Measurements from ENCODE around the gene DAB2IP. TPM values are rescaled to one million over a fixed set of nuclear protein-coding genes. Genes with fewer than 3 reads are reported as not detected.

Gene DAB2IP
- total and polyA plus RNA-seq, 4 donors: 19.4 to 75.0 (median 28.7) TPM

DNA sequence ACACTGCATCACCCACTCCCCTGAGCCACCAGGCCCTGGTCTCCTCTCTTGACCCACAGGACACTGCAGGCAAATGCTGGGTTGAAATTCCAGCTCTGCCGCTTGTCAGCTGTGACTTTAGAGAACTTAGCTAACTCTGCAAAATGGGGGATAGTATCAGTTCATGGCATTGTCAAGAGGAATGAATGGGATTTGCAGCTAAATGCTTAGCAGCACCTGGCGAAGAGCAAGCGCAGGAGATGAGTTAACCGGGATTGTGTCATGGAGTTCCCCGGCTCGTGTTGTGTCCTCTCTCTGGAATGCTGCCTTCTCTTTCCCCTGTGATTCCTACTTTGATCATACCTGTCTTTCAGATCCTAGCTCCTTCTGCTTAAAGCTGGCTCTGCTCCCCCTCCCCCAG lies 67.1 kb downstream of the DAB2IP start:
- Histone ChIP-seq H3K4me3 (no peak overlapping the region), H3K9ac (ENCODE audit: insufficient read depth in 1 of 2, low read length in 2 of 2) (no peak overlapping the region), H3K27ac (ENCODE audit: low read depth in 1 of 2, low read length in 1 of 2) (no peak overlapping the region), H3K9me3 (ENCODE audit: control insufficient read depth in 4 of 4, insufficient read depth in 3 of 4, low read length in 3 of 4) (no peaks in the 10 kb centered on the region), H3K36me3 (ENCODE audit: control insufficient read depth in 4 of 4, insufficient read depth in 4 of 4, low read length in 4 of 4) (no peaks in the 10 kb centered on the region), H3K4me1 (ENCODE audit: control insufficient read depth in 5 of 5, insufficient read depth in 5 of 5, low read length in 5 of 5) (peaks cover 12 to 41% (median 16%) of the 10 kb centered on the region in 5 donors), H3K27me3 (ENCODE audit: control insufficient read depth in 3 of 3, insufficient read depth in 3 of 3, low read length in 2 of 3) (no peaks in the 10 kb centered on the region)
- DNase-seq (no peak), ATAC-seq (ENCODE audit: insufficient read depth, low FRiP score) (no peak)
- 92 to 98% methylated on average over 6 of the region's 6 CpGs for WGBS, 2 donors
- TF ChIP-seq, protein P1, sequence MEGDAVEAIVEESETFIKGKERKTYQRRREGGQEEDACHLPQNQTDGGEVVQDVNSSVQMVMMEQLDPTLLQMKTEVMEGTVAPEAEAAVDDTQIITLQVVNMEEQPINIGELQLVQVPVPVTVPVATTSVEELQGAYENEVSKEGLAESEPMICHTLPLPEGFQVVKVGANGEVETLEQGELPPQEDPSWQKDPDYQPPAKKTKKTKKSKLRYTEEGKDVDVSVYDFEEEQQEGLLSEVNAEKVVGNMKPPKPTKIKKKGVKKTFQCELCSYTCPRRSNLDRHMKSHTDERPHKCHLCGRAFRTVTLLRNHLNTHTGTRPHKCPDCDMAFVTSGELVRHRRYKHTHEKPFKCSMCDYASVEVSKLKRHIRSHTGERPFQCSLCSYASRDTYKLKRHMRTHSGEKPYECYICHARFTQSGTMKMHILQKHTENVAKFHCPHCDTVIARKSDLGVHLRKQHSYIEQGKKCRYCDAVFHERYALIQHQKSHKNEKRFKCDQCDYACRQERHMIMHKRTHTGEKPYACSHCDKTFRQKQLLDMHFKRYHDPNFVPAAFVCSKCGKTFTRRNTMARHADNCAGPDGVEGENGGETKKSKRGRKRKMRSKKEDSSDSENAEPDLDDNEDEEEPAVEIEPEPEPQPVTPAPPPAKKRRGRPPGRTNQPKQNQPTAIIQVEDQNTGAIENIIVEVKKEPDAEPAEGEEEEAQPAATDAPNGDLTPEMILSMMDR (IDR thresholded peaks at IDR 0.05; ENCODE audit: control extremely low read depth, extremely low read depth): no peak

DNA sequence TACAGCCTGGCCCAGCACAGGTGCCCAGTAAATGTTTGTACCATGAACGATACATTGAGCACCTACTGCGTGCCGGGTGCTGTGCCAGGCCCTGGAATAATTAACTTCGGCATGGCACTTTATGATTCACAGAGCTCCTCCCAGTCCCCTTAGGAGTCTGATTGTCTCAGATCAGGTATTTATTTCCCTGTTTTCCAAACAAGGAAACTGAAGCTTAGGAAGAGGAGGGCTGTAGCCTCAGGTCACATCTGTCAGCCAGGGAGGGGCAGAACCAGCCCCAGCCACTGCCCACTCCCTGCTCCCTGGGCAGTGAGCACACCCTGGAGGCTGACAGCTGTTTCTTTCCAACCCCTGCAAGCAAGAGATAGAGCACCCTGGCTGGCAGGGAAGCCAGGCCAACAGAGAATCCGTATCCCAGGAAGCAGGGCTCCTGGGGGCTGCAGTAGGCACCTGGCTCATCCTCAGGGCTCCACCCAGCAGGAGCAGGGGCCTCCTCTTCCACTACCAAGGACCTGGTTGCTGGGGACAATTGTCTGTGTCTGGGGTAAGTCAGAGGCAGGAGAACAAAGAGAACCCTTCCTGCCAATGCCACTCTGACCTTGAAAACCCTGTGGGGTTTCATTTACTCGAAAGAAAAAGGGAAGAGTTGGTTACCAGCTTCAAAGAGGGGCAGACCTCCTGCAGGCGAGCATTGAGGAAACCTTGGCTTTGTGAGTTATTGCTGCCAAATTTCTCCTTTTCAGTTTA lies 69.0 kb downstream of the DAB2IP start:
- Histone ChIP-seq H3K27me3 (ENCODE audit: control insufficient read depth in 3 of 3, insufficient read depth in 3 of 3, low read length in 2 of 3) (no peaks in the 10 kb centered on the region), H3K4me3 (no peak overlapping the region), H3K27ac (ENCODE audit: low read depth in 1 of 2, low read length in 1 of 2) (peak overlapping the region; percentile 22 to 42), H3K9ac (ENCODE audit: insufficient read depth in 1 of 2, low read length in 2 of 2) (no peak overlapping the region), H3K4me1 (ENCODE audit: control insufficient read depth in 5 of 5, insufficient read depth in 5 of 5, low read length in 5 of 5) (peaks cover 24 to 56% (median 26%) of the 10 kb centered on the region in 5 donors), H3K9me3 (ENCODE audit: control insufficient read depth in 4 of 4, insufficient read depth in 3 of 4, low read length in 3 of 4) (no peaks in the 10 kb centered on the region), H3K36me3 (ENCODE audit: control insufficient read depth in 4 of 4, insufficient read depth in 4 of 4, low read length in 4 of 4) (no peaks in the 10 kb centered on the region)
- ATAC-seq (ENCODE audit: insufficient read depth, low FRiP score) (no peak), DNase-seq (no peak)
- WGBS, 2 donors: 63 to 74% methylated on average over 7 of the region's 7 CpGs
- TF ChIP-seq, protein P1 (IDR thresholded peaks at IDR 0.05; ENCODE audit: control extremely low read depth, extremely low read depth): no peak

DNA sequence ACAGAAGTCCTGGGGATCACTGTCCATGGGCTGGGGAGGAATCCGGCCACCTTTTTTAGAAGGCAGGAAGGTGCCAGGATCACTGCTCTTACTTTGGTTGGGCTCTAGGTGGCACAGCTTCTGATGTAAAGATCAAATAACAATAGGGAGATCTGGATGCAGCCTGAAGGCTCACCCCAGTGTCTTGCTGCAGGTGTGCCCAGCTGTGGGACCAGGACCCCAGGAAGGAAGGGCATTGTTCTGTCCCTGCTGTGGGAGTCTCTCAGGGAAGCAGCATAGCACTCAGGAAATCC lies 69.6 kb downstream of the DAB2IP start:
- 73 to 74% methylated on average over 1 of the region's 1 CpG for WGBS, 2 donors
- H3K27ac ChIP-seq (ENCODE audit: low read depth in 1 of 2, low read length in 1 of 2): peak overlapping the region in 1 of 2 donors; percentile 30
- peaks cover 26 to 60% (median 29%) of the 10 kb centered on the region in 5 donors for H3K4me1 ChIP-seq (ENCODE audit: control insufficient read depth in 5 of 5, insufficient read depth in 5 of 5, low read length in 5 of 5)
- no peaks in the 10 kb centered on the region for H3K9me3 ChIP-seq (ENCODE audit: control insufficient read depth in 4 of 4, insufficient read depth in 3 of 4, low read length in 3 of 4)
- no peaks in the 10 kb centered on the region for H3K36me3 ChIP-seq (ENCODE audit: control insufficient read depth in 4 of 4, insufficient read depth in 4 of 4, low read length in 4 of 4)
- TF ChIP-seq, protein P1 (IDR thresholded peaks at IDR 0.05; ENCODE audit: control extremely low read depth, extremely low read depth): no peak
- H3K4me3 ChIP-seq: no peak overlapping the region
- no peak for DNase-seq
- ATAC-seq (ENCODE audit: insufficient read depth, low FRiP score): no peak
- no peak overlapping the region for H3K9ac ChIP-seq (ENCODE audit: insufficient read depth in 1 of 2, low read length in 2 of 2)
- H3K27me3 ChIP-seq (ENCODE audit: control insufficient read depth in 3 of 3, insufficient read depth in 3 of 3, low read length in 2 of 3): no peaks in the 10 kb centered on the region

DNA sequence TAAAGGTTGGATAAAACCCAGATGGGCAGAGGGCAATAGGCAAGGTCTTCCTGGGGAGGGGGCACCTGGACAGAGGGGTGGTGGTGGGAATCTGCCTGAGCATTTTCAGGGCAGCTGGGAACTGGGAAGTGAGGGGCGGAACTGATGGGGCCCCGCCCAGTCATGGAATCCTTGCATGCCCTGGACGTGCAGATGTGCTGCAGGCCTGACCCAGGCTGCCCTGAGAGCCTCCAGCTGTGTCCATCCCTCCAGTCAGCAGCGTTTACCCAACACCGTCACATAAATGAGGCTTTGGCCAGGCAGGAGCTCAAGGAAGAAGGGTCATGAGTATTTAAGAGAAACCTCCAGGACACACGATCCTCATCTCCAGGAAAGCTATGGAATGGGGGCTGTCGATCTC lies 70.3 kb downstream of the DAB2IP start:
- Histone ChIP-seq H3K9me3 (ENCODE audit: control insufficient read depth in 4 of 4, insufficient read depth in 3 of 4, low read length in 3 of 4) (no peaks in the 10 kb centered on the region), H3K4me1 (ENCODE audit: control insufficient read depth in 5 of 5, insufficient read depth in 5 of 5, low read length in 5 of 5) (peaks cover 28 to 62% (median 35%) of the 10 kb centered on the region in 5 donors), H3K27ac (ENCODE audit: low read depth in 1 of 2, low read length in 1 of 2) (peak overlapping the region in 1 of 2 donors; percentile 4), H3K36me3 (ENCODE audit: control insufficient read depth in 4 of 4, insufficient read depth in 4 of 4, low read length in 4 of 4) (no peaks in the 10 kb centered on the region), H3K27me3 (ENCODE audit: control insufficient read depth in 3 of 3, insufficient read depth in 3 of 3, low read length in 2 of 3) (no peaks in the 10 kb centered on the region), H3K9ac (ENCODE audit: insufficient read depth in 1 of 2, low read length in 2 of 2) (no peak overlapping the region), H3K4me3 (no peak overlapping the region)
- WGBS, 2 donors: 71 to 78% methylated on average over 7 of the region's 7 CpGs
- ATAC-seq (ENCODE audit: insufficient read depth, low FRiP score): no peak
- TF ChIP-seq, protein P1 (IDR thresholded peaks at IDR 0.05; ENCODE audit: control extremely low read depth, extremely low read depth): no peak
- DNase-seq: no peak
